WTC11 (cell line): ENCODE data around the gene TMEM156. TPM values are rescaled to one million over a fixed set of nuclear protein-coding genes. Genes with fewer than 3 reads are reported as not detected.

Experiments
- ATAC-seq: fragments of 200-7000 bp; cut with Tn5 transposase; 2 replicates; pipeline ENCODE4 v1.10.0; 2021; ENCODE audit warnings: mild to moderate bottlenecking, moderate library complexity
- CTCF ChIA-PET: fragments of 300-600 bp; sonication (Branson Sonifier 250); formaldehyde crosslinking; loops from one replicate; lab custom pipeline; 2021; ENCODE audit warnings: antibody characterized with exemption; lab: Charles Lee
- POLR2A ChIA-PET: fragments of 350-600 bp; sonication (Branson Sonifier 250); formaldehyde crosslinking; loops from one replicate; lab custom pipeline; 2021; ENCODE audit warnings: antibody characterized with exemption; lab: Charles Lee
- DNase-seq: peaks from one replicate; pipeline ENCODE4 v3.0.0; 2021; ENCODE audit warnings: low spot score
- H3K27ac Mint-ChIP-seq: 2 replicates; pipeline ENCODE4 v1.8.0; 2021; ENCODE audit warnings: mixed read lengths
- H3K27me3 Mint-ChIP-seq: 2 replicates; pipeline ENCODE4 v1.8.0; 2021; ENCODE audit warnings: low read depth, mild to moderate bottlenecking, moderate library complexity, mixed read lengths
- H3K36me3 Mint-ChIP-seq: 2 replicates; pipeline ENCODE4 v1.8.0; 2021; ENCODE audit warnings: mixed read lengths
- H3K4me1 Mint-ChIP-seq: 2 replicates; pipeline ENCODE4 v1.8.0; 2022; ENCODE audit warnings: mixed read lengths
- H3K4me3 Mint-ChIP-seq: 2 replicates; pipeline ENCODE4 v1.8.0; 2021; ENCODE audit warnings: mild to moderate bottlenecking, moderate library complexity, mixed read lengths
- H3K9me3 Mint-ChIP-seq: 2 replicates; pipeline ENCODE4 v1.8.0; 2021; ENCODE audit warnings: mixed read lengths
- CREM ChIP-seq: sonication (generic); formaldehyde crosslinking; IDR thresholded peaks from 2 replicates; pipeline ENCODE4 v1.8.1; 2022; ENCODE audit warnings: mild to moderate bottlenecking, missing genetic modification reagents, moderate library complexity
- ELF4 ChIP-seq: sonication (generic); formaldehyde crosslinking; IDR thresholded peaks from 2 replicates; pipeline ENCODE4 v1.8.1; 2022; ENCODE audit warnings: low read depth, mild to moderate bottlenecking, moderate library complexity, missing genetic modification reagents
- EMX1 ChIP-seq: fragments of 250-450 bp; sonication (Bioruptor Pico); IDR thresholded peaks from 2 replicates; pipeline ENCODE4 v1.8.0; 2021; ENCODE audit warnings: mild to moderate bottlenecking
- ESRRA ChIP-seq: sonication (generic); formaldehyde crosslinking; IDR thresholded peaks from 2 replicates; pipeline ENCODE4 v1.8.1; 2022; ENCODE audit warnings: mild to moderate bottlenecking, missing genetic modification reagents, borderline replicate concordance
- FOXP1 ChIP-seq: sonication (generic); formaldehyde crosslinking; IDR thresholded peaks from 2 replicates; pipeline ENCODE4 v1.8.0; 2022; ENCODE audit warnings: missing genetic modification reagents, mild to moderate bottlenecking, moderate library complexity, borderline replicate concordance
- GABPB1 ChIP-seq: sonication (generic); formaldehyde crosslinking; IDR thresholded peaks from 2 replicates; pipeline ENCODE4 v1.8.1; 2023; ENCODE audit warnings: mild to moderate bottlenecking, missing genetic modification reagents
- HMGA2 ChIP-seq: fragments of 250-450 bp; sonication (Bioruptor Pico); IDR thresholded peaks from 2 replicates; pipeline ENCODE4 v1.4.0; 2021; ENCODE audit warnings: mild to moderate bottlenecking, moderate library complexity
- JAZF1 ChIP-seq: fragments of 250-450 bp; sonication (Bioruptor Pico); IDR thresholded peaks from 2 replicates; pipeline ENCODE4 v1.9.0; 2021; ENCODE audit warnings: moderate library complexity, mild to moderate bottlenecking, inconsistent platforms
- MYBL2 ChIP-seq: sonication (generic); formaldehyde crosslinking; IDR thresholded peaks from 2 replicates; pipeline ENCODE4 v1.8.1; 2023; ENCODE audit warnings: mild to moderate bottlenecking, moderate library complexity, missing genetic modification reagents
- NFE2L1 ChIP-seq: sonication (generic); formaldehyde crosslinking; IDR thresholded peaks from 2 replicates; pipeline ENCODE4 v1.8.1; 2023; ENCODE audit warnings: missing genetic modification reagents
- SMAD3 ChIP-seq: sonication (generic); formaldehyde crosslinking; IDR thresholded peaks from 2 replicates; pipeline ENCODE4 v1.8.0; 2022; ENCODE audit warnings: missing genetic modification reagents, mild to moderate bottlenecking, borderline replicate concordance
- TCF7 ChIP-seq: sonication (generic); formaldehyde crosslinking; IDR thresholded peaks from 2 replicates; pipeline ENCODE4 v1.8.0; 2022; ENCODE audit warnings: mild to moderate bottlenecking, low read depth, missing genetic modification reagents, moderate library complexity
- TEAD4 ChIP-seq: sonication (generic); formaldehyde crosslinking; IDR thresholded peaks from 2 replicates; pipeline ENCODE4 v1.8.0; 2022; ENCODE audit warnings: mild to moderate bottlenecking, missing genetic modification reagents
- ZNF263 ChIP-seq: sonication (generic); formaldehyde crosslinking; IDR thresholded peaks from 2 replicates; pipeline ENCODE4 v1.8.1; 2022; ENCODE audit warnings: low read depth, mild to moderate bottlenecking, moderate library complexity, missing genetic modification reagents
- ZNF671 ChIP-seq: fragments of 250-450 bp; sonication (Bioruptor Pico); IDR thresholded peaks from 2 replicates; pipeline ENCODE4 v1.8.0; 2021; ENCODE audit warnings: mild to moderate bottlenecking
- total RNA-seq: library from RNA; stranded (reverse); gene quantifications from 3 replicates; pipeline ENCODE4 v1.2.3, GENCODE V29; 2021
- TF ChIP-seq, protein P1 (sequence below): fragments of 250-450 bp; sonication (Bioruptor Pico); IDR thresholded peaks from 2 replicates; pipeline ENCODE4 v1.9.0; 2021; ENCODE audit warnings: mild to moderate bottlenecking
- TF ChIP-seq, protein P2 (sequence below): sonication (generic); formaldehyde crosslinking; IDR thresholded peaks from 2 replicates; pipeline ENCODE4 v1.8.0; 2022; ENCODE audit warnings: mild to moderate bottlenecking, missing genetic modification reagents
- TF ChIP-seq, protein P3 (sequence below): fragments of 250-450 bp; sonication (Bioruptor Pico); IDR thresholded peaks from 2 replicates; pipeline ENCODE4 v1.8.0; 2021; ENCODE audit warnings: mild to moderate bottlenecking
- TF ChIP-seq, protein P4 (sequence below): sonication (generic); formaldehyde crosslinking; conservative IDR thresholded peaks from 2 replicates; pipeline ENCODE4 v1.8.1; 2022; ENCODE audit warnings: mild to moderate bottlenecking, missing genetic modification reagents
- TF ChIP-seq, protein P5 (sequence below): fragments of 250-450 bp; sonication (Bioruptor Pico); IDR thresholded peaks from 2 replicates; pipeline ENCODE4 v1.9.0; 2021; ENCODE audit warnings: mild to moderate bottlenecking, borderline replicate concordance

Gene TMEM156
- total RNA-seq, 1 experiment from 2014 or later, result 0.24 TPM

DNA sequence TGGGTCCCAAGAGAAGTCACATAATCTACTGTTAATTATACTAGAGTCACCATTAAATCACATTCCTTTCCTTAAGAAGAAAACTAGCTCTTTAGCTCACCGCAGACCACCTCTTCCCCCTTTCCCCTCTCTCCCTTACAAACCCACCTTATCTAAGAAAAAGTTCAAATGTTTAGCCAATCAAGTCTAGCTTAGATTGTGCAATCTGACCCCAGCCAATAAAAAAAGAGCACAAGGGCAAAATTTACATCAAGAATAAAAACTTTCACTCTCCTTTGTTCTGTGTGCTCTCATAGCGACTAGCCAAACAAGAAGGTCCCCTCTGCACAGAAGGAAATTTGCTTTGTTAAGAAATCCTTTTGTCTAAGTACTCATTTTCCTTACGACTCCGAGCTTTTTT is 76.3 kb downstream of the TMEM156 start:
- Mint-ChIP-seq H3K27ac (no peak overlapping the region), H3K9me3 (peaks cover 5% of the 10 kb centered on the region), H3K4me1 (peaks cover 3% of the 10 kb centered on the region; the same call in 1 of the 2 replicates), H3K36me3 (no peaks in the 10 kb centered on the region), H3K27me3 (no peaks in the 10 kb centered on the region), H3K4me3 (no peak overlapping the region)
- TF ChIP-seq EMX1 (CRISPR knock-in tag) (no peak), ZNF671 (CRISPR knock-in tag) (no peak), HMGA2 (CRISPR knock-in tag) (no peak), ELF4 (CRISPR knock-in tag) (no peak), TCF7 (CRISPR knock-in tag) (no peak), TEAD4 (CRISPR knock-in tag) (no peak), FOXP1 (CRISPR knock-in tag) (no peak), GABPB1 (CRISPR knock-in tag) (no peak), NFE2L1 (no peak), SMAD3 (CRISPR knock-in tag) (no peak)
- TF ChIP-seq, protein P1, sequence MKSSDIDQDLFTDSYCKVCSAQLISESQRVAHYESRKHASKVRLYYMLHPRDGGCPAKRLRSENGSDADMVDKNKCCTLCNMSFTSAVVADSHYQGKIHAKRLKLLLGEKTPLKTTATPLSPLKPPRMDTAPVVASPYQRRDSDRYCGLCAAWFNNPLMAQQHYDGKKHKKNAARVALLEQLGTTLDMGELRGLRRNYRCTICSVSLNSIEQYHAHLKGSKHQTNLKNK (CRISPR knock-in tag), result no peak
- TF ChIP-seq, protein P2, sequence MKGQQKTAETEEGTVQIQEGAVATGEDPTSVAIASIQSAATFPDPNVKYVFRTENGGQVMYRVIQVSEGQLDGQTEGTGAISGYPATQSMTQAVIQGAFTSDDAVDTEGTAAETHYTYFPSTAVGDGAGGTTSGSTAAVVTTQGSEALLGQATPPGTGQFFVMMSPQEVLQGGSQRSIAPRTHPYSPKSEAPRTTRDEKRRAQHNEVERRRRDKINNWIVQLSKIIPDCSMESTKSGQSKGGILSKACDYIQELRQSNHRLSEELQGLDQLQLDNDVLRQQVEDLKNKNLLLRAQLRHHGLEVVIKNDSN (CRISPR knock-in tag), result no peak
- TF ChIP-seq, protein P3, sequence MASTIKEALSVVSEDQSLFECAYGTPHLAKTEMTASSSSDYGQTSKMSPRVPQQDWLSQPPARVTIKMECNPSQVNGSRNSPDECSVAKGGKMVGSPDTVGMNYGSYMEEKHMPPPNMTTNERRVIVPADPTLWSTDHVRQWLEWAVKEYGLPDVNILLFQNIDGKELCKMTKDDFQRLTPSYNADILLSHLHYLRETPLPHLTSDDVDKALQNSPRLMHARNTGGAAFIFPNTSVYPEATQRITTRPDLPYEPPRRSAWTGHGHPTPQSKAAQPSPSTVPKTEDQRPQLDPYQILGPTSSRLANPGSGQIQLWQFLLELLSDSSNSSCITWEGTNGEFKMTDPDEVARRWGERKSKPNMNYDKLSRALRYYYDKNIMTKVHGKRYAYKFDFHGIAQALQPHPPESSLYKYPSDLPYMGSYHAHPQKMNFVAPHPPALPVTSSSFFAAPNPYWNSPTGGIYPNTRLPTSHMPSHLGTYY (CRISPR knock-in tag), result no peak
- TF ChIP-seq, protein P4, sequence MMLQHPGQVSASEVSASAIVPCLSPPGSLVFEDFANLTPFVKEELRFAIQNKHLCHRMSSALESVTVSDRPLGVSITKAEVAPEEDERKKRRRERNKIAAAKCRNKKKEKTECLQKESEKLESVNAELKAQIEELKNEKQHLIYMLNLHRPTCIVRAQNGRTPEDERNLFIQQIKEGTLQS, result no peak
- no peak for ATAC-seq
- DNase-seq, result no peak
- ChIA-PET POLR2A (no interaction called here), CTCF (interaction anchor here (1.1 kb wide), 1 partner anchor 14 kb away, joined by 3 read pairs; no protein-coding TSS in a partner anchor)

DNA sequence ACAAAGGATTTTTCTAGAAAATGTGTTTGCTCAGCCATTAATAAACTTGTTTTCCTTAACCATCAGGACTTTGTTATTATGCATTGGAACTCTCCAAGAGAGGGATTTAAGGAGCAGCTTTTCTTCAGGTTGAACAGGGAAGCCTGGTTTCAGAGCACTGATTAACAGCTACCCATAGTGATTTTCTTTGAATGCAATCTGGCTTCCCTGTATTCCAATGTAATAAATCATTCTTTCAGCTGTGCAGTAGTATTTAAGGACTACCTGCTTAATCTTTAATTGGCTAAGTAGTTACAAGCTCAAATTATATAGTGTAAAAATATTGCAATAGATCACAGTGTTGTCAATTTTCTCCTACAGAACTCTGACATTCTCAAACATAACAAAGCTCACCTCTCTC is 77.5 kb downstream of the TMEM156 start:
- Mint-ChIP-seq H3K9me3 (peaks cover 5% of the 10 kb centered on the region), H3K27me3 (no peaks in the 10 kb centered on the region), H3K4me1 (peaks cover 3% of the 10 kb centered on the region; the same call in 1 of the 2 replicates), H3K4me3 (no peak overlapping the region), H3K27ac (no peak overlapping the region), H3K36me3 (no peaks in the 10 kb centered on the region)
- no peak for TF ChIP-seq TEAD4 (CRISPR knock-in tag)
- DNase-seq, result no peak
- ChIA-PET CTCF (interaction anchor here (1.1 kb wide), 1 partner anchor 13 kb away, joined by 3 read pairs; no protein-coding TSS in a partner anchor), POLR2A (no interaction called here)
- no peak for ATAC-seq

DNA sequence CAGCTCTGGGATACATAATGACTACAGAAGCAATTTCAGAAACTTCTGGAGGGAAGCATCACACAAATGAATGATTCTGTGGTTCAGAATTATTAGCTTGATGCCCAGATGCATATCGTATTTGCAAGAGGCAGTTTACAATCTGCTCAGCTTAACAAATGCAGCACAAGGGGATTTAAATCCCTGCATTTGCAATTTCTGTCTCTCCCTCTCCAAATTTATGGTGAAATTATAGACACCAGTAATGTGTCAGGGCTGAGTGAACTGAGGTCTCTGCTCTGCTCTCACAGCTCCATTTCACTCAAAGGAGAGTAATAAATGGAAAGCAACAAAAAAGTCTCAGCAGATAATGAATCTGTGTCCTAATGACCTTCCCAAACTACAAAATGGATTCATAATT is 80.2 kb downstream of the TMEM156 start:
- Mint-ChIP-seq H3K4me3 (no peak overlapping the region), H3K27me3 (no peaks in the 10 kb centered on the region), H3K36me3 (no peaks in the 10 kb centered on the region), H3K27ac (no peak overlapping the region), H3K9me3 (no peaks in the 10 kb centered on the region), H3K4me1 (peaks cover 3% of the 10 kb centered on the region; the same call in 1 of the 2 replicates)
- ChIA-PET POLR2A (no interaction called here), CTCF (no interaction called here)
- ATAC-seq (no peak), DNase-seq (no peak)
- TF ChIP-seq, protein P5, sequence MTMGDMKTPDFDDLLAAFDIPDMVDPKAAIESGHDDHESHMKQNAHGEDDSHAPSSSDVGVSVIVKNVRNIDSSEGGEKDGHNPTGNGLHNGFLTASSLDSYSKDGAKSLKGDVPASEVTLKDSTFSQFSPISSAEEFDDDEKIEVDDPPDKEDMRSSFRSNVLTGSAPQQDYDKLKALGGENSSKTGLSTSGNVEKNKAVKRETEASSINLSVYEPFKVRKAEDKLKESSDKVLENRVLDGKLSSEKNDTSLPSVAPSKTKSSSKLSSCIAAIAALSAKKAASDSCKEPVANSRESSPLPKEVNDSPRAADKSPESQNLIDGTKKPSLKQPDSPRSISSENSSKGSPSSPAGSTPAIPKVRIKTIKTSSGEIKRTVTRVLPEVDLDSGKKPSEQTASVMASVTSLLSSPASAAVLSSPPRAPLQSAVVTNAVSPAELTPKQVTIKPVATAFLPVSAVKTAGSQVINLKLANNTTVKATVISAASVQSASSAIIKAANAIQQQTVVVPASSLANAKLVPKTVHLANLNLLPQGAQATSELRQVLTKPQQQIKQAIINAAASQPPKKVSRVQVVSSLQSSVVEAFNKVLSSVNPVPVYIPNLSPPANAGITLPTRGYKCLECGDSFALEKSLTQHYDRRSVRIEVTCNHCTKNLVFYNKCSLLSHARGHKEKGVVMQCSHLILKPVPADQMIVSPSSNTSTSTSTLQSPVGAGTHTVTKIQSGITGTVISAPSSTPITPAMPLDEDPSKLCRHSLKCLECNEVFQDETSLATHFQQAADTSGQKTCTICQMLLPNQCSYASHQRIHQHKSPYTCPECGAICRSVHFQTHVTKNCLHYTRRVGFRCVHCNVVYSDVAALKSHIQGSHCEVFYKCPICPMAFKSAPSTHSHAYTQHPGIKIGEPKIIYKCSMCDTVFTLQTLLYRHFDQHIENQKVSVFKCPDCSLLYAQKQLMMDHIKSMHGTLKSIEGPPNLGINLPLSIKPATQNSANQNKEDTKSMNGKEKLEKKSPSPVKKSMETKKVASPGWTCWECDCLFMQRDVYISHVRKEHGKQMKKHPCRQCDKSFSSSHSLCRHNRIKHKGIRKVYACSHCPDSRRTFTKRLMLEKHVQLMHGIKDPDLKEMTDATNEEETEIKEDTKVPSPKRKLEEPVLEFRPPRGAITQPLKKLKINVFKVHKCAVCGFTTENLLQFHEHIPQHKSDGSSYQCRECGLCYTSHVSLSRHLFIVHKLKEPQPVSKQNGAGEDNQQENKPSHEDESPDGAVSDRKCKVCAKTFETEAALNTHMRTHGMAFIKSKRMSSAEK, result no peak
- TF ChIP-seq ZNF263 (CRISPR knock-in tag) (no peak), CREM (CRISPR knock-in tag) (no peak), MYBL2 (CRISPR knock-in tag) (no peak), JAZF1 (CRISPR knock-in tag) (no peak), ESRRA (CRISPR knock-in tag) (no peak)
- TF ChIP-seq, protein P2 (CRISPR knock-in tag), result no peak
